HepG2 (cell line): ENCODE data around the gene KRTAP5-4. TPM values are rescaled to one million over a fixed set of nuclear protein-coding genes. Genes with fewer than 3 reads are reported as not detected.

Experiments used
- ELF1 ChIP-seq: sonication (generic); formaldehyde crosslinking; IDR thresholded peaks from 2 replicates; pipeline ENCODE4 v1.4.0; 2020; ENCODE audit warnings: missing genetic modification reagents
- ETV6 ChIP-seq: sonication (generic); formaldehyde crosslinking; conservative IDR thresholded peaks from 2 replicates; pipeline ENCODE4 v1.4.0; 2020; ENCODE audit warnings: missing genetic modification reagents
- HDAC2 ChIP-seq: sonication (generic); formaldehyde crosslinking; IDR thresholded peaks from 2 replicates; pipeline ENCODE4 v1.4.0; 2020; ENCODE audit warnings: missing genetic modification reagents
- HOMEZ ChIP-seq: IDR thresholded peaks from 2 replicates; pipeline ENCODE4 v1.6.1; 2016; ENCODE audit warnings: low read depth
- NCOA5 ChIP-seq: sonication (generic); formaldehyde crosslinking; IDR thresholded peaks from 2 replicates; pipeline ENCODE4 v1.4.0; 2020; ENCODE audit warnings: missing genetic modification reagents
- PRPF4 ChIP-seq: fragments of 200-400 bp; formaldehyde crosslinking; IDR thresholded peaks from 2 replicates; pipeline ENCODE4 v1.6.1; 2016; ENCODE audit warnings: low read length, low read depth; ENCODE audit not compliant: poor library complexity, severe bottlenecking
- RARG ChIP-seq: sonication (generic); formaldehyde crosslinking; IDR thresholded peaks from 2 replicates; pipeline ENCODE4 v1.4.0; 2020; ENCODE audit warnings: low read depth, mild to moderate bottlenecking, missing genetic modification reagents
- SRF ChIP-seq: IDR thresholded peaks from 2 replicates; pipeline ENCODE4 v1.6.1; 2011; ENCODE audit warnings: mild to moderate bottlenecking, low read depth, low read length, moderate library complexity
- TARDBP ChIP-seq: sonication (generic); formaldehyde crosslinking; IDR thresholded peaks from 2 replicates; pipeline ENCODE4 v1.8.0; 2022; ENCODE audit warnings: mild to moderate bottlenecking, missing genetic modification reagents
- TBX3 ChIP-seq: fragments of 450-650 bp; IDR thresholded peaks from 2 replicates; pipeline ENCODE4 v1.6.1; 2017; ENCODE audit warnings: antibody characterized with exemption, mild to moderate bottlenecking, inconsistent platforms, borderline replicate concordance
- WIZ ChIP-seq: sonication (generic); formaldehyde crosslinking; IDR thresholded peaks from 2 replicates; pipeline ENCODE4 v1.5.1; 2020; ENCODE audit warnings: mild to moderate bottlenecking, missing genetic modification reagents
- ZFP41 ChIP-seq: sonication (generic); formaldehyde crosslinking; IDR thresholded peaks from 2 replicates; pipeline ENCODE4 v1.4.0; 2020; ENCODE audit warnings: mild to moderate bottlenecking, missing genetic modification reagents, borderline replicate concordance
- ZNF282 ChIP-seq: fragments of 450-650 bp; IDR thresholded peaks from 2 replicates; pipeline ENCODE4 v1.6.1; 2018; ENCODE audit not compliant: partially characterized antibody
- ZNF468 ChIP-seq: sonication (generic); formaldehyde crosslinking; IDR thresholded peaks from 2 replicates; pipeline ENCODE4 v1.8.0; 2022; ENCODE audit warnings: mild to moderate bottlenecking, moderate library complexity, missing genetic modification reagents
- ZNF510 ChIP-seq: sonication (generic); formaldehyde crosslinking; IDR thresholded peaks from 2 replicates; pipeline ENCODE4 v1.4.0; 2020; ENCODE audit warnings: low read depth, mild to moderate bottlenecking, missing genetic modification reagents
- ZNF720 ChIP-seq: sonication (generic); formaldehyde crosslinking; IDR thresholded peaks from 2 replicates; pipeline ENCODE4 v1.4.0; 2020; ENCODE audit warnings: missing genetic modification reagents
- ZNF816 ChIP-seq: sonication (generic); formaldehyde crosslinking; IDR thresholded peaks from 2 replicates; pipeline ENCODE4 v1.8.0; 2022; ENCODE audit warnings: missing genetic modification reagents, mild to moderate bottlenecking, borderline replicate concordance
- polyA plus RNA-seq, 8 experiments: library from polyadenylated mRNA; depleted of rRNA in 3 of 8; stranded (reverse) in 7 of 8; unstranded in 1 of 8; fragments of >200 nt; fragmentation: Illumina TruSeq in 4 of 8; extraction: Trizol in 4 of 8; gene quantifications; 2 replicates each; pipeline versions ENCODE4 v1.2.1 to v1.2.3, GENCODE V29; 2011 to 2016; ENCODE audit warnings: low read depth in 4 of 8, missing spikeins in 1 of 8, mixed read lengths in 1 of 8; ENCODE audit not compliant: insufficient read depth in 1 of 8
- total RNA-seq, 5 experiments: library from RNA; depleted of rRNA; stranded (reverse); fragments of >200 nt; fragmentation: Illumina TruSeq; extraction: Trizol; gene quantifications; 2 replicates each; pipeline ENCODE4 v1.2.3, GENCODE V29; 2016; ENCODE audit warnings: low read depth in 1 of 5
- TF ChIP-seq, protein P1 (sequence below): sonication (generic); formaldehyde crosslinking; IDR thresholded peaks from 2 replicates; pipeline ENCODE4 v1.5.0; 2020; ENCODE audit warnings: mild to moderate bottlenecking, missing genetic modification reagents
- TF ChIP-seq, protein P2 (sequence below): sonication (generic); formaldehyde crosslinking; IDR thresholded peaks from 2 replicates; pipeline ENCODE4 v1.4.0; 2020; ENCODE audit warnings: mild to moderate bottlenecking, missing genetic modification reagents

KRTAP5-4 gene
- total and polyA plus RNA-seq, 2 of the 13 experiments (the other 11 are each of a cell fraction or from before 2014, with no cell fraction given), result not detected

DNA sequence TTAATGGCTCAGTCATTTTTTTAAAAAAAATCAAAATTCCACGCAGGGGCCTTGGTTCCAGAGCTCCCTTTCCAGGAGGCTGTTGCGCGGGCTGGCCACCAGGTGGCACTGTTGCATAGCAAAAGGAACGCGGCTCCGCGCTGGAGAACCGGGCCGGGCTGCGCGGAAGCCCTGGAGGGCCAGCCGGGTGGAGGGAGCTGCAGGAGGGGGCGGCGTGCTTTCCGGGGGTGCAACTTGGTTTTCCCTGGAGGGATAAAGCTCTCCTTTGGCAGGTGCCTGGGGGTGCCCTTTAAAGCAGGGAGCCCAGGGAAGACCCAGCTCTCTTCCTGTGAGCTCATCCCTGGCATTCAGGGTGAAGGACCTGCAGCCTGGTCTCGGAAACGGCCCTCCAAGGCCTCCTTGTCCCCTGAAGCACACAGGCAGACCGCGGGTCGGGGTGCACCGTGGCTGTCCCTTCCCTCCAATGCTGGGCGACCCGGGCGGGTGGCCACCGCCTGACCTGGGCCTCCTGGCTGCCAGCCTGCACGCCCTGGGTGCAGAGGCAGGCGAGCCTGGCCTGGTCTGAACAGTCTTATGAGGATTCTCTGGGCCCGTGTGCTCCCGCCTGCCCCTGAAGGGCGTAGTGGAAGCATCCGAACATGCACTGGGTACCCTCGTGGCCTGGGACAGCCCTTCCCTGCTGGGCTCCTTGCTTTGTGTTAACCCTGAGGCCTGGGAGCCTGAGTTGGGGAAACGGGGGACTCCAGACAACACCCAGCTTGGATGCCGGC, 31.0 kb upstream of the KRTAP5-4 start (continued):
- TF ChIP-seq, protein P1, sequence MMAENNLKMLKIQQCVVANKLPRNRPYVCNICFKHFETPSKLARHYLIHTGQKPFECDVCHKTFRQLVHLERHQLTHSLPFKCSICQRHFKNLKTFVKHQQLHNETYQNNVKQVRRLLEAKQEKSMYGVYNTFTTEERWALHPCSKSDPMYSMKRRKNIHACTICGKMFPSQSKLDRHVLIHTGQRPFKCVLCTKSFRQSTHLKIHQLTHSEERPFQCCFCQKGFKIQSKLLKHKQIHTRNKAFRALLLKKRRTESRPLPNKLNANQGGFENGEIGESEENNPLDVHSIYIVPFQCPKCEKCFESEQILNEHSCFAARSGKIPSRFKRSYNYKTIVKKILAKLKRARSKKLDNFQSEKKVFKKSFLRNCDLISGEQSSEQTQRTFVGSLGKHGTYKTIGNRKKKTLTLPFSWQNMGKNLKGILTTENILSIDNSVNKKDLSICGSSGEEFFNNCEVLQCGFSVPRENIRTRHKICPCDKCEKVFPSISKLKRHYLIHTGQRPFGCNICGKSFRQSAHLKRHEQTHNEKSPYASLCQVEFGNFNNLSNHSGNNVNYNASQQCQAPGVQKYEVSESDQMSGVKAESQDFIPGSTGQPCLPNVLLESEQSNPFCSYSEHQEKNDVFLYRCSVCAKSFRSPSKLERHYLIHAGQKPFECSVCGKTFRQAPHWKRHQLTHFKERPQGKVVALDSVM (CRISPR knock-in tag), result no peak
- TF ChIP-seq ZFP41 (CRISPR knock-in tag), result no peak
- TF ChIP-seq ZNF282, result no peak
- TF ChIP-seq, protein P2, sequence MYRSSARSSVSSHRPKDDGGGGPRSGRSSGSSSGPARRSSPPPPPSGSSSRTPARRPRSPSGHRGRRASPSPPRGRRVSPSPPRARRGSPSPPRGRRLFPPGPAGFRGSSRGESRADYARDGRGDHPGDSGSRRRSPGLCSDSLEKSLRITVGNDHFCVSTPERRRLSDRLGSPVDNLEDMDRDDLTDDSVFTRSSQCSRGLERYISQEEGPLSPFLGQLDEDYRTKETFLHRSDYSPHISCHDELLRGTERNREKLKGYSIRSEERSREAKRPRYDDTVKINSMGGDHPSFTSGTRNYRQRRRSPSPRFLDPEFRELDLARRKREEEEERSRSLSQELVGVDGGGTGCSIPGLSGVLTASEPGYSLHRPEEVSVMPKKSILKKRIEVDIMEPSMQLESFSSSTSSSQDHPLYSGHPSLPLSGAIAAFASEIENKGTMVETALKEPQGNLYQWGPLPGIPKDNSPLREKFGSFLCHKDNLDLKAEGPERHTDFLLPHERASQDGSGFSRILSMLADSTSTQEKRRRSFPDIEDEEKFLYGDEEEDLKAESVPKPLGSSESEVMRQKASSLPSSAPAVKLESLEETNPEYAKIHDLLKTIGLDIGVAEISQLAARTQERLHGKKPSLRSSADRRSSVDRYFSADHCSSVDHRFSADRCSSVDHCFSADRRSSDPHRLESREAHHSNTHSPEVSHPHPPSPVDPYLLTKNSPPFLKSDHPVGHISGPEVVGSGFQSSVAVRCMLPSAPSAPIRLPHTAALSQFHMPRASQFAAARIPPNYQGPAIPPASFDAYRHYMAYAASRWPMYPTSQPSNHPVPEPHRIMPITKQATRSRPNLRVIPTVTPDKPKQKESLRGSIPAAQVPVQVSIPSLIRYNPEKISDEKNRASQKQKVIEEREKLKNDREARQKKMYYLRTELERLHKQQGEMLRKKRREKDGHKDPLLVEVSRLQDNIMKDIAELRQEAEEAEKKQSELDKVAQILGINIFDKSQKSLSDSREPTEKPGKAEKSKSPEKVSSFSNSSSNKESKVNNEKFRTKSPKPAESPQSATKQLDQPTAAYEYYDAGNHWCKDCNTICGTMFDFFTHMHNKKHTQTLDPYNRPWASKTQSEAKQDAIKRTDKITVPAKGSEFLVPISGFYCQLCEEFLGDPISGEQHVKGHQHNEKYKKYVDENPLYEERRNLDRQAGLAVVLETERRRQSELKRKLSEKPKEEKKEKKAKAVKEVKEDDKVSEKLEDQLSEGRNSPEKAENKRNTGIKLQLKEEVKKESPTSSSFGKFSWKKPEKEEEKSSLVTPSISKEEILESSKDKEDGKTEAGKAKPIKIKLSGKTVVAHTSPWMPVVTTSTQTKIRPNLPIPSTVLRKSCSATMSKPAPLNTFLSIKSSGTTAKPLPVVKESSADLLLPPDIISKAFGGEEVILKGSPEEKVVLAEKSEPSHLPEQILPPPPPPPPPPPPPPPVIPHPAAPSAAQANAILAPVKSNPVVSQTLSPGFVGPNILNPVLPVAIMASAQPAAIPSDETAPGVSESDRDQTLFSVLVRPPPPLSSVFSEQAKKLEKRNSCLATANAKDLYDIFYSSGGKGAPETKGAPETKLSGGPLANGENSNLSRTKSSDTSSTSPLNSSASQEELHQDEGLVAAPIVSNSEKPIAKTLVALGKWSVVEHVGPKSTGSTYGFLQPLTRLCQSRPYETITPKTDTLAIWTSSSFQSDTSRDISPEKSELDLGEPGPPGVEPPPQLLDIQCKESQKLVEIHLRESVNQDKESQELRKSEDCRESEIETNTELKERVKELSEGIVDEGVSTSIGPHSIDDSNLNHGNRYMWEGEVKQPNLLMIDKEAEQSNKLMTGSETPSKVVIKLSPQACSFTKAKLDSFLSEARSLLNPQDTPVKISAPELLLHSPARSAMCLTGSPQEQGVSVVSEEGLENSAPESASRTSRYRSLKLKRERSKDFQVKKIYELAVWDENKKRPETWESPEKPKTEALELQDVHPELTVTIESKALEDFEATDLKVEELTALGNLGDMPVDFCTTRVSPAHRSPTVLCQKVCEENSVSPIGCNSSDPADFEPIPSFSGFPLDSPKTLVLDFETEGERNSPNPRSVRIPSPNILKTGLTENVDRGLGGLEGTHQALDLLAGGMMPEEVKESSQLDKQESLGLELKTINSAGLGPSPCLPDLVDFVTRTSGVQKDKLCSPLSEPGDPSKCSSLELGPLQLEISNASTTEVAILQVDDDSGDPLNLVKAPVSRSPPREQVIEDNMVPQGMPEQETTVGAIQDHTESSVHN (CRISPR knock-in tag), result no peak
- TF ChIP-seq ZNF510 (CRISPR knock-in tag), result no peak
- no peak for TF ChIP-seq ZNF816 (CRISPR knock-in tag)
- TF ChIP-seq ELF1 (CRISPR knock-in tag), result peak; percentile 52
- TF ChIP-seq HOMEZ (CRISPR knock-in tag), result peak; percentile 54; the same call in 1 of the 2 replicates
- TF ChIP-seq SRF, result no peak
- TF ChIP-seq HDAC2 (CRISPR knock-in tag), result no peak
- TF ChIP-seq RARG, result no peak
- TF ChIP-seq TBX3, result no peak
- TF ChIP-seq WIZ (CRISPR knock-in tag), result 0 out of 2 replicates have a peak, but pooled peaks have one; percentile 37
- no peak for TF ChIP-seq PRPF4
- no peak for TF ChIP-seq ZNF720 (CRISPR knock-in tag)
- TF ChIP-seq ETV6, result peak; percentile 64; the same call in 1 of the 2 replicates
- TF ChIP-seq TARDBP (CRISPR knock-in tag), result peak; percentile 50; the same call in 1 of the 2 replicates
- TF ChIP-seq NCOA5, result no peak
- peak; percentile 63; the same call in 1 of the 2 replicates for TF ChIP-seq ZNF468 (CRISPR knock-in tag)
